ENCODE results near the gene SLC9A1. TPM values are rescaled to one million over a fixed set of nuclear protein-coding genes. Genes with fewer than 3 reads are reported as not detected.
A peak's percentile ranks its signal among the peaks of the same experiment; 100 is the strongest.

The SLC9A1 gene
- polyA plus RNA-seq, 3 donors from 2014 or later: 3.2 to 17.3 (median 3.7) TPM

- no peak for DNase-seq
- Mint-ChIP-seq H3K36me3 (peaks cover 0 to 5% (median 3%) of the 10 kb centered on the region in 3 donors), H3K4me1 (peaks cover 40 to 48% of the 10 kb centered on the region in 2 donors), H3K27ac (peak overlapping the region in 3 of 6 donors; percentile 9 to 69 (median 58)), H3K27me3 (ENCODE audit: low read depth in 3 of 3) (peaks cover 0 to 1% (median 0%) of the 10 kb centered on the region in 3 donors), H3K4me3 (no peak overlapping the region), H3K9me3 (no peaks in the 10 kb centered on the region)
Measured at GRCh38 chr1:27147842-27148518, 6.9 kb downstream of the SLC9A1 start.

- peaks cover 0 to 5% (median 0%) of the 10 kb centered on the region in 3 donors for H3K36me3 Mint-ChIP-seq
- peaks cover 24 to 31% of the 10 kb centered on the region in 2 donors for H3K4me1 Mint-ChIP-seq
- peaks cover 0 to 1% (median 0%) of the 10 kb centered on the region in 3 donors for H3K27me3 Mint-ChIP-seq (ENCODE audit: low read depth in 3 of 3)
- peak overlapping the region in 2 of 6 donors; percentile 30 to 61 for H3K27ac Mint-ChIP-seq
- no peak overlapping the region for H3K4me3 Mint-ChIP-seq
- DNase-seq: no peak
- no peaks in the 10 kb centered on the region for H3K9me3 Mint-ChIP-seq
Measured at GRCh38 chr1:27145934-27146354, 9.0 kb downstream of the SLC9A1 start.

- Mint-ChIP-seq H3K36me3 (peaks cover 0 to 5% (median 0%) of the 10 kb centered on the region in 3 donors), H3K27me3 (ENCODE audit: low read depth in 3 of 3) (peaks cover 0 to 1% (median 0%) of the 10 kb centered on the region in 3 donors), H3K27ac (peak overlapping the region in 1 of 6 donors; percentile 61), H3K4me3 (no peak overlapping the region), H3K9me3 (no peaks in the 10 kb centered on the region), H3K4me1 (peaks cover 19 to 23% of the 10 kb centered on the region in 2 donors)
- no peak for DNase-seq
Measured at GRCh38 chr1:27144920-27145661, 9.8 kb downstream of the SLC9A1 start.

- peaks cover 17 to 21% of the 10 kb centered on the region in 2 donors for H3K4me1 Mint-ChIP-seq
- H3K9me3 Mint-ChIP-seq: no peaks in the 10 kb centered on the region
- H3K27me3 Mint-ChIP-seq (ENCODE audit: low read depth in 3 of 3): no peaks in the 10 kb centered on the region
- no peak for DNase-seq
- no peak overlapping the region for H3K4me3 Mint-ChIP-seq
- H3K27ac Mint-ChIP-seq: no peak overlapping the region
- H3K36me3 Mint-ChIP-seq: peaks cover 0 to 5% (median 0%) of the 10 kb centered on the region in 3 donors
Measured at GRCh38 chr1:27144049-27144748, 10.7 kb downstream of the SLC9A1 start.

GRCh38 chr1:27143401-27143800 lies 11.5 kb downstream of the SLC9A1 start:
- DNase-seq: no peak
- Mint-ChIP-seq H3K27me3 (ENCODE audit: low read depth in 3 of 3) (no peaks in the 10 kb centered on the region), H3K9me3 (no peaks in the 10 kb centered on the region), H3K4me1 (peaks cover 14 to 19% of the 10 kb centered on the region in 2 donors), H3K27ac (peak overlapping the region in 1 of 6 donors; percentile 50), H3K4me3 (no peak overlapping the region), H3K36me3 (peaks cover 0 to 5% (median 0%) of the 10 kb centered on the region in 3 donors)

GRCh38 chr1:27142464-27142863 lies 12.5 kb downstream of the SLC9A1 start:
- peaks cover 17 to 24% of the 10 kb centered on the region in 2 donors for H3K4me1 Mint-ChIP-seq
- H3K9me3 Mint-ChIP-seq: peaks cover 0 to 1% (median 0%) of the 10 kb centered on the region in 6 donors
- no peak for DNase-seq
- peaks cover 0 to 4% (median 0%) of the 10 kb centered on the region in 3 donors for H3K27me3 Mint-ChIP-seq (ENCODE audit: low read depth in 3 of 3)
- no peak overlapping the region for H3K4me3 Mint-ChIP-seq
- peaks cover 0 to 5% (median 0%) of the 10 kb centered on the region in 3 donors for H3K36me3 Mint-ChIP-seq
- H3K27ac Mint-ChIP-seq: peak overlapping the region in 1 of 6 donors; percentile 49

GRCh38 chr1:27141266-27142003 lies 13.5 kb downstream of the SLC9A1 start:
- no peak overlapping the region for H3K4me3 Mint-ChIP-seq
- peaks cover 0 to 5% (median 0%) of the 10 kb centered on the region in 3 donors for H3K36me3 Mint-ChIP-seq
- H3K27ac Mint-ChIP-seq: peak overlapping the region in 2 of 6 donors; percentile 2 to 22
- peaks cover 27 to 34% of the 10 kb centered on the region in 2 donors for H3K4me1 Mint-ChIP-seq
- H3K9me3 Mint-ChIP-seq: peaks cover 0 to 1% (median 0%) of the 10 kb centered on the region in 6 donors
- H3K27me3 Mint-ChIP-seq (ENCODE audit: low read depth in 3 of 3): peaks cover 0 to 7% (median 0%) of the 10 kb centered on the region in 3 donors
- DNase-seq: no peak

GRCh38 chr1:27139980-27140379 lies 14.9 kb downstream of the SLC9A1 start:
- peak overlapping the region in 4 of 6 donors; percentile 16 to 97 (median 72) for H3K27ac Mint-ChIP-seq
- DNase-seq: no peak
- peaks cover 0 to 7% (median 0%) of the 10 kb centered on the region in 3 donors for H3K27me3 Mint-ChIP-seq (ENCODE audit: low read depth in 3 of 3)
- peaks cover 40 to 43% of the 10 kb centered on the region in 2 donors for H3K4me1 Mint-ChIP-seq
- no peaks in the 10 kb centered on the region for H3K36me3 Mint-ChIP-seq
- no peak overlapping the region for H3K4me3 Mint-ChIP-seq
- peaks cover 0 to 1% (median 0%) of the 10 kb centered on the region in 6 donors for H3K9me3 Mint-ChIP-seq

- DNase-seq: no peak
- Mint-ChIP-seq H3K4me1 (peaks cover 43 to 46% of the 10 kb centered on the region in 2 donors), H3K9me3 (peaks cover 0 to 1% (median 0%) of the 10 kb centered on the region in 6 donors), H3K4me3 (no peak overlapping the region), H3K36me3 (no peaks in the 10 kb centered on the region), H3K27ac (peak overlapping the region; percentile 85 to 100 (median 98)), H3K27me3 (ENCODE audit: low read depth in 3 of 3) (peaks cover 0 to 7% (median 0%) of the 10 kb centered on the region in 3 donors)
Measured at GRCh38 chr1:27138927-27139326, 16.0 kb downstream of the SLC9A1 start.

GRCh38 chr1:27138368-27138767 lies 16.6 kb downstream of the SLC9A1 start:
- Mint-ChIP-seq H3K4me1 (peaks cover 43 to 46% of the 10 kb centered on the region in 2 donors), H3K9me3 (peaks cover 0 to 1% (median 0%) of the 10 kb centered on the region in 6 donors), H3K27ac (peak overlapping the region; percentile 97 to 100 (median 99)), H3K36me3 (no peaks in the 10 kb centered on the region), H3K27me3 (ENCODE audit: low read depth in 3 of 3) (peaks cover 0 to 7% (median 0%) of the 10 kb centered on the region in 3 donors), H3K4me3 (peak overlapping the region in 3 of 5 donors; percentile 58 to 95 (median 64))
- DNase-seq: no peak

- Mint-ChIP-seq H3K4me1 (peaks cover 43 to 46% of the 10 kb centered on the region in 2 donors), H3K36me3 (no peaks in the 10 kb centered on the region), H3K4me3 (peak overlapping the region; percentile 84 to 95 (median 90)), H3K27me3 (ENCODE audit: low read depth in 3 of 3) (peaks cover 0 to 7% (median 0%) of the 10 kb centered on the region in 3 donors), H3K9me3 (peaks cover 0 to 1% (median 0%) of the 10 kb centered on the region in 6 donors), H3K27ac (peak overlapping the region; percentile 97 to 100 (median 99))
- DNase-seq: no peak
Measured at GRCh38 chr1:27137544-27138075, 17.3 kb downstream of the SLC9A1 start.

GRCh38 chr1:27136998-27137542 lies 17.9 kb downstream of the SLC9A1 start:
- Mint-ChIP-seq H3K4me3 (peak overlapping the region; percentile 84 to 95 (median 90)), H3K27me3 (ENCODE audit: low read depth in 3 of 3) (peaks cover 0 to 7% (median 0%) of the 10 kb centered on the region in 3 donors), H3K27ac (peak overlapping the region; percentile 97 to 100 (median 99)), H3K9me3 (peaks cover 0 to 1% (median 0%) of the 10 kb centered on the region in 6 donors), H3K36me3 (no peaks in the 10 kb centered on the region), H3K4me1 (peaks cover 43 to 51% of the 10 kb centered on the region in 2 donors)
- peak; percentile 71 to 79 (median 75) for DNase-seq

Measured in immature natural killer cell (primary cell).